H9 (cell line): ENCODE results near the gene IL20RA. TPM values are rescaled to one million over a fixed set of nuclear protein-coding genes. Genes with fewer than 3 reads are reported as not detected.

Experiments
- DNase-seq: peaks from one replicate; pipeline ENCODE4 v3.0.0-alpha.2; 2017
- H2AFZ ChIP-seq: one replicate; pipeline ENCODE4 v1.6.1; 2013; ENCODE audit warnings: mild to moderate bottlenecking, low read length, control low read depth, moderate library complexity
- H2AK5ac ChIP-seq: 2 replicates; pipeline ENCODE4 v1.6.1; 2013; ENCODE audit warnings: low read length, control low read depth, mixed read lengths; ENCODE audit not compliant: insufficient read length
- H2BK120ac ChIP-seq: one replicate; pipeline ENCODE4 v1.6.1; 2013; ENCODE audit warnings: low read depth, mild to moderate bottlenecking, low read length, control low read depth, inconsistent platforms; ENCODE audit not compliant: poor library complexity, severe bottlenecking
- H2BK12ac ChIP-seq: 2 replicates; pipeline ENCODE4 v1.6.1; 2013; ENCODE audit warnings: low read length, control low read depth, mixed read lengths, low read depth; ENCODE audit not compliant: insufficient read length
- H2BK15ac ChIP-seq: 2 replicates; pipeline ENCODE4 v1.6.1; 2013; ENCODE audit warnings: low read depth, low read length, control low read depth
- H2BK20ac ChIP-seq: one replicate; pipeline ENCODE4 v1.6.1; 2013; ENCODE audit warnings: low read depth, mild to moderate bottlenecking, low read length, control low read depth, inconsistent platforms; ENCODE audit not compliant: poor library complexity, severe bottlenecking
- H2BK5ac ChIP-seq: 2 replicates; pipeline ENCODE4 v1.6.1; 2013; ENCODE audit warnings: low read length, control low read depth, mixed read lengths; ENCODE audit not compliant: insufficient read length
- H3K14ac ChIP-seq: 2 replicates; pipeline ENCODE4 v1.6.1; 2013; ENCODE audit warnings: low read length, control low read depth; ENCODE audit not compliant: insufficient read depth
- H3K18ac ChIP-seq: 2 replicates; pipeline ENCODE4 v1.6.1; 2013; ENCODE audit warnings: low read depth, mild to moderate bottlenecking, mixed read lengths, low read length, control low read depth; ENCODE audit not compliant: insufficient read length
- H3K23ac ChIP-seq: 2 replicates; pipeline ENCODE4 v1.6.1; 2013; ENCODE audit warnings: low read length, control low read depth, mixed read lengths, low read depth; ENCODE audit not compliant: insufficient read length
- H3K23me2 ChIP-seq: 2 replicates; pipeline ENCODE4 v1.6.1; 2013; ENCODE audit warnings: low read depth, mild to moderate bottlenecking, mixed read lengths, low read length, control low read depth; ENCODE audit not compliant: insufficient read length, poor library complexity, severe bottlenecking
- H3K27ac ChIP-seq: 2 replicates; pipeline ENCODE4 v1.5.1; 2013; ENCODE audit warnings: low read length, control low read depth, mixed read lengths, low read depth; ENCODE audit not compliant: insufficient read length
- H3K27me3 ChIP-seq: 2 replicates; pipeline ENCODE4 v1.6.1; 2013; ENCODE audit warnings: low read length, control low read depth, inconsistent platforms; ENCODE audit not compliant: insufficient read depth
- H3K4ac ChIP-seq: 2 replicates; pipeline ENCODE4 v1.6.1; 2013; ENCODE audit warnings: low read depth, mild to moderate bottlenecking, control low read depth, inconsistent platforms, low read length, moderate library complexity
- H3K4me1 ChIP-seq: 2 replicates; pipeline ENCODE4 v1.6.1; 2013; ENCODE audit warnings: low read length, control low read depth, inconsistent platforms; ENCODE audit not compliant: insufficient read depth
- H3K4me2 ChIP-seq: 2 replicates; pipeline ENCODE4 v1.6.1; 2013; ENCODE audit warnings: low read length, control low read depth, mixed read lengths; ENCODE audit not compliant: insufficient read length, insufficient read depth
- H3K56ac ChIP-seq: 2 replicates; pipeline ENCODE4 v1.6.1; 2013; ENCODE audit warnings: low read depth, mild to moderate bottlenecking, mixed read lengths, low read length, control low read depth; ENCODE audit not compliant: insufficient read length
- H3K79me1 ChIP-seq: 2 replicates; pipeline ENCODE4 v1.6.1; 2013; ENCODE audit warnings: low read depth, mild to moderate bottlenecking, moderate library complexity, low read length, control low read depth, inconsistent platforms; ENCODE audit not compliant: insufficient read depth, poor library complexity, severe bottlenecking
- H3K79me2 ChIP-seq: 2 replicates; pipeline ENCODE4 v1.6.1; 2013; ENCODE audit warnings: low read length, control low read depth, inconsistent platforms; ENCODE audit not compliant: insufficient read depth
- H3K9ac ChIP-seq: 2 replicates; pipeline ENCODE4 v1.6.1; 2013; ENCODE audit warnings: low read length, control low read depth, mixed read lengths; ENCODE audit not compliant: insufficient read length; ENCODE audit errors: extremely low read depth
- H3K9me3 ChIP-seq: one replicate; pipeline ENCODE4 v1.6.1; 2013; ENCODE audit warnings: low read depth, low read length, inconsistent platforms; ENCODE audit not compliant: control insufficient read depth
- H3T11ph ChIP-seq: one replicate; pipeline ENCODE4 v1.6.1; 2013; ENCODE audit warnings: mild to moderate bottlenecking, low read length, control low read depth, inconsistent platforms
- H4K20me1 ChIP-seq: one replicate; pipeline ENCODE4 v1.6.1; 2013; ENCODE audit not compliant: control insufficient read depth, insufficient read length, insufficient read depth
- H4K5ac ChIP-seq: 2 replicates; pipeline ENCODE4 v1.6.1; 2013; ENCODE audit warnings: low read depth, mild to moderate bottlenecking, mixed read lengths, low read length, control low read depth; ENCODE audit not compliant: insufficient read length
- H4K8ac ChIP-seq: replicated peaks from 2 replicates; pipeline ENCODE4 v1.6.1; 2013; ENCODE audit warnings: low read length, control low read depth, mixed read lengths, low read depth; ENCODE audit not compliant: insufficient read length
- H4K91ac ChIP-seq: 2 replicates; pipeline ENCODE4 v1.6.1; 2013; ENCODE audit warnings: low read depth, mild to moderate bottlenecking, moderate library complexity, mixed read lengths, low read length, control low read depth; ENCODE audit not compliant: insufficient read length
- H3K27ac Mint-ChIP-seq, 3 experiments: 2 replicates in 2 of 3; 3 replicates in 1 of 3; pipeline ENCODE4 v1.8.0; 2020 to 2021; ENCODE audit warnings: mixed read lengths in 3 of 3, mild to moderate bottlenecking in 1 of 3, moderate library complexity in 1 of 3
- H3K27me3 Mint-ChIP-seq: 2 replicates; pipeline ENCODE4 v1.8.0; 2021; ENCODE audit warnings: low read depth, mild to moderate bottlenecking, moderate library complexity, mixed read lengths
- H3K36me3 Mint-ChIP-seq, 3 experiments: 2 replicates in 2 of 3; 3 replicates in 1 of 3; pipeline ENCODE4 v1.8.0; 2020 to 2021; ENCODE audit warnings: low read depth in 3 of 3, mixed read lengths in 3 of 3; ENCODE audit not compliant: insufficient read depth in 1 of 3
- H3K4me1 Mint-ChIP-seq, 2 experiments: 2 replicates each; pipeline ENCODE4 v1.8.0; 2020; ENCODE audit warnings: mixed read lengths in 2 of 2
- H3K4me3 Mint-ChIP-seq, 2 experiments: 2 replicates in 1 of 2; 3 replicates in 1 of 2; pipeline ENCODE4 v1.8.0; 2020 to 2021; ENCODE audit warnings: mild to moderate bottlenecking in 2 of 2, mixed read lengths in 2 of 2, moderate library complexity in 1 of 2
- H3K9me3 Mint-ChIP-seq, 2 experiments: 2 replicates in 1 of 2; 3 replicates in 1 of 2; pipeline ENCODE4 v1.8.0; 2020; ENCODE audit warnings: mild to moderate bottlenecking in 2 of 2, mixed read lengths in 2 of 2, moderate library complexity in 1 of 2
- WGBS: extraction: QIAGEN DNeasy Blood & Tissue Kit; methylation state at CpG from one replicate; pipeline ENCODE4 v1.1.7; 2013; ENCODE audit warnings: missing lambda C conversion rate, low lambda C conversion rate, mixed read lengths; ENCODE audit not compliant: insufficient read length; ENCODE audit errors: extremely low coverage; 5-methylcytosine and 5-hydroxymethylcytosine counted together
- total RNA-seq: library from RNA; stranded (reverse); gene quantifications from 2 replicates; pipeline ENCODE4 v1.2.1, GENCODE V29; 2021
- TF ChIP-seq, protein P1 (sequence below): fragments of 200-600 bp; sonication (generic); conservative IDR thresholded peaks from 3 replicates; pipeline ENCODE4 v1.8.0; 2021; ENCODE audit warnings: antibody characterized with exemption, mild to moderate bottlenecking

The IL20RA gene
- total RNA-seq, 1 experiment from 2014 or later, result 0.74 TPM

DNA sequence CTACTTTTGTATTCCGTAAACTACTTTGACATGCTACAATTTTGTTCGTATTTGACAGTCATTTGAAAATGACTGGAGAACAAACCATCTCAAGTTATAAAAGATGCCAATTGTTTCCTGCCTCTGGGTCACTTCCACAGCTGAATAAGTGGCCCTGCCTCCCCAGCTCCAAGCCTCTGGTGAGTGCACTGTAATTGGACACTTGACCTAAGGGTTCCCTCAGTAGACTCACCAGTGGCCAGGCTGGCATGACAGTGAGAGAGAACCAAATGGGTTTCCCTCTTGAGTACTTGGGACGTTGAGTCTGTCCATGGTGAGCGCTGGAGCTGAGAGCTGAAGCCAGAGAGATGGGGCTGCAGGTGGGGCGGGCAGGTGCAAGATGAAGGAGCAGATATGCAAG, 65.6 kb downstream of the IL20RA start:
- no CpG with 5 or more reads among the region's 5 CpGs for WGBS
- no peak overlapping the region for H3K9ac ChIP-seq
- H2BK20ac ChIP-seq, result no peak overlapping the region
- H3K18ac ChIP-seq, result no peak overlapping the region
- H2BK15ac ChIP-seq, result no peak overlapping the region
- H3K79me1 ChIP-seq, result no peaks in the 10 kb centered on the region
- H3K27ac ChIP-seq, result no peak overlapping the region
- no peak overlapping the region for H2BK5ac ChIP-seq
- Mint-ChIP-seq H3K27ac (no peak overlapping the region), H3K36me3 (no peaks in the 10 kb centered on the region; a peak in 1 of 7 replicates), H3K4me1 (peaks cover 8% of the 10 kb centered on the region in 2 experiments), H3K27me3 (no peaks in the 10 kb centered on the region), H3K9me3 (no peaks in the 10 kb centered on the region), H3K4me3 (no peak overlapping the region)
- no peak overlapping the region for H2BK120ac ChIP-seq
- no peak overlapping the region for H4K8ac ChIP-seq
- no peak overlapping the region for H3K23ac ChIP-seq
- no peak overlapping the region for H3K4ac ChIP-seq
- H2AK5ac ChIP-seq, result no peak overlapping the region
- TF ChIP-seq, protein P1, sequence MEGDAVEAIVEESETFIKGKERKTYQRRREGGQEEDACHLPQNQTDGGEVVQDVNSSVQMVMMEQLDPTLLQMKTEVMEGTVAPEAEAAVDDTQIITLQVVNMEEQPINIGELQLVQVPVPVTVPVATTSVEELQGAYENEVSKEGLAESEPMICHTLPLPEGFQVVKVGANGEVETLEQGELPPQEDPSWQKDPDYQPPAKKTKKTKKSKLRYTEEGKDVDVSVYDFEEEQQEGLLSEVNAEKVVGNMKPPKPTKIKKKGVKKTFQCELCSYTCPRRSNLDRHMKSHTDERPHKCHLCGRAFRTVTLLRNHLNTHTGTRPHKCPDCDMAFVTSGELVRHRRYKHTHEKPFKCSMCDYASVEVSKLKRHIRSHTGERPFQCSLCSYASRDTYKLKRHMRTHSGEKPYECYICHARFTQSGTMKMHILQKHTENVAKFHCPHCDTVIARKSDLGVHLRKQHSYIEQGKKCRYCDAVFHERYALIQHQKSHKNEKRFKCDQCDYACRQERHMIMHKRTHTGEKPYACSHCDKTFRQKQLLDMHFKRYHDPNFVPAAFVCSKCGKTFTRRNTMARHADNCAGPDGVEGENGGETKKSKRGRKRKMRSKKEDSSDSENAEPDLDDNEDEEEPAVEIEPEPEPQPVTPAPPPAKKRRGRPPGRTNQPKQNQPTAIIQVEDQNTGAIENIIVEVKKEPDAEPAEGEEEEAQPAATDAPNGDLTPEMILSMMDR, result no peak
- H3K23me2 ChIP-seq, result no peaks in the 10 kb centered on the region
- no peaks in the 10 kb centered on the region for H3K27me3 ChIP-seq
- no peak for DNase-seq
- H2BK12ac ChIP-seq, result no peak overlapping the region
- no peak overlapping the region for H3K4me2 ChIP-seq
- no peak overlapping the region for H4K5ac ChIP-seq
- H3K9me3 ChIP-seq, result no peaks in the 10 kb centered on the region
- H3K4me1 ChIP-seq, result peaks cover 3% of the 10 kb centered on the region
- no peak overlapping the region for H4K91ac ChIP-seq
- H2AFZ ChIP-seq, result no peak overlapping the region
- H4K20me1 ChIP-seq, result no peaks in the 10 kb centered on the region
- H3K56ac ChIP-seq, result no peak overlapping the region
- no peaks in the 10 kb centered on the region for H3K79me2 ChIP-seq
- no peak overlapping the region for H3K14ac ChIP-seq
- no peak overlapping the region for H3T11ph ChIP-seq
